HG02981 (cell line): ENCODE results near the gene TSEN15.
"Not testable (repeated sequence)": the region's sequence is repeated elsewhere in the genome, so short reads cannot be mapped to it uniquely, and the experiment has no call there.

Experiments
- ATAC-seq: cut with Tn5 transposase; IDR thresholded peaks from one replicate; pipeline ENCODE4 v1.9.1; 2021; ENCODE audit warnings: mild to moderate bottlenecking, moderate library complexity; ENCODE audit not compliant: unreplicated experiment

The TSEN15 gene

DNA sequence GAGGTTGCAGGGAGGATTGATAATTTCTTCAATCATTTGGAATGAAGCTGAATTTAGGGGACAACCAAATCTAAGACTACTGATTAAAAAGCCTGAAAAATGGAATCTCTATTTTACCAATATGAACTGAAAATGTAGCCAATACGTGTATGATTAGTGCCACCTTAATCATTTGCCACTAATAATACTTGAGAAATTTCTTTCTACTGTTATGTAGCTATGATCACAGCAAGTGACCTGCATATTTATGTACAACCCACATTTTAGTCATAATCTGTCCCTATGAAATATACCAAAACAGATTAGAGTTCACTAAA is 20.5 kb upstream of the TSEN15 start:
- no peak for ATAC-seq

DNA sequence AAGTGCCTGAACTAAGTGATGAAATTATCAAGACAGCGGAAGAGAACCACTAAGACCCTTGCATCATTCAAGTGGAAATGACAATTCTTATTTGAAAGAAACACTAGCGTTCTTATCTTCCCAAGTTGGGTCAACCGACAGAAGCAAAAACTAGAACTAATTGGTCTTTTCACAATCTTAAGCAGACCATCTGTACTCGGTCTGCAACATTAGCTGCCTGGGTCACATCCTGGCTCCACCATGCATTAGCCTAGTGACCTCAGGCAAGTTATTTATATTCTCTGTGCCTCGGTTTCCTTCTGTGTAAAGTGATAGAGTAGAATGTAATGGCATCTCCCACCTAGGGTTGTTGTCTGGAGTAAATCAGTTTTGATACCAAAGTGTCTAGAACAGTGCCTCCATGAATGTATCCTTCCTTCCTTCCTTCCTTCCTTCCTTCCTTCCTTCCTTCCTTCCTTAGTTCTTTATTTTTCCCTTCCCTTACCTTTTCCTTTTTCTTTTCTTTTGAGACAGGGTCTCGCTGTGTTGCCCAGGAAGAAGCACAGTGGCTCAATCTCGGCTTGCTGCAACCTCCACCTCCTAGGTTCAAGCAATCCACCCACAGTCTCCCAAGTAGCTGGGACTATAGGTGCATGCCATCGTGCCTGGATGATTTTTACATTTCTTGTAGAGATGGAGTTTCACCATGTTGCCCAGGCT is 20.0 kb upstream of the TSEN15 start:
- no peak for ATAC-seq

DNA sequence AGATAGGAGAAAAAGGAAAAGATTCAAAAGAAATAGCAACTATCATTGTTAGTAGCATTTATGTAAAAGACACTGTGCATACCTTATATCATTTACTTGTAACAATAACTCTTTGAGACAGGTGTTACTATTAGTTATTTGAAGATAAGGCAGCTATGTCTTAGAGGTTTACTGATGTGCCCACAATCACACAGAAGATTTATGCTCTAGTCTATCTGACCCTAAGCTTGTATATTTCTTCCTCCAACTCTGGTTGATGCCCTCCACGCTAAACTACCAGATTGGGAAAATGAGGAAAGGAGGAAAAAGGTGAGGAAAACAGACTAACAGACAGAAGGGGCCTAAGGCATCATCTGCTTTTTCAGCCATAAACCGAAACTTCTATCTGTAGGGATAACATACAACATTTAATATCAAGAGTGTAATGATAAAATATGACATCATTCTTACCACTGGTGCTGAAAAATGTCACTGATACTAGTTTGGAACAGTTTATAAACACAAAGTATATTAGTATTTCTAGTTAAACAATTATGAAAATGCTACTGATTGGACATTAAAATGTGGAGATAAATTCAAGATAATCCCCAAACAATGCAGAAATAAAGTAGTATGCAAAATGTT is 19.1 kb upstream of the TSEN15 start:
- no peak for ATAC-seq

DNA sequence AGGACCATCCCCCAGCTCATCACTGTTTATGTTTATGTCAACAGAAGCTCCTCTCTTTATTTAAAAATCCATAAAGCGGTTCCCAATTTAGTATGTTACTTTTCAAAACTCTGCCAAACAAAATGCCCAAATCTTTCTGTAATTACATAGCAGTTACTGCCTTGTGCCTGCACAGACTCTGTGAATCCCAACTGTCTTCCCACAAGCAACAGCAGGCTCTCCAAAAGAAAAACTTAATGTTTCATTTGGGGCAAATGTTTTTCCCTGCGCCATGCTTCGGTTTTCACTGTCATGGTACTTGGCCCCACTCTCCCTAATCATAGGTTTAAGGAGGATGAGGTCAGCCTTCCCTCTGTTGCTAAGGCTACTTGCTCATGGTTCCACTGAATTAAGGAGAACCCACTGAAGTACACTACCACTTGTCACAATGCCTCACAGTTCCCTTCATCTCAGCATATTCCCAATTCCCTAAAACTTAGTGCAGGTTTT is 18.6 kb upstream of the TSEN15 start:
- ATAC-seq: no peak

DNA sequence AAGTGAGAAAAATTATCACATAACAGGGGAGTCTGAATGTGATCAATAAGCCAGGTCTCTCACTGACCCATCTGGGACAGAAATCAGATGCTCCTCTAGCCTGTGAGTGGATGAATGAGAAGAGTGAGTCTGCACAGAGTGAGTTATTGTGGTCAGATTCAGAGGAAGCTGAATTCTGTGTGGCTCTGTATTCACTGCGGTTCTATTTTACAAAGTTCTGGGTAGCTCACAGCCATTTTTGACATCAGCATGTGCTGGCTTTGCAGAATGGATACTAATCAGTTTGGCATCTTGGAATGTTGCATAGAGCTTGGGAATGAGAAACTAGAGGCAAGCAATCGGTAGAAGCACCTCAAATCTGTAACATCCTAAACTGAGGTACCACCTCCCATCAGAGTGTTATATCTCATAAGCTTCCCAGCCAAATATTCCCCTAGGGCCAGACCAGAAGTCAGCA is 17.8 kb upstream of the TSEN15 start:
- ATAC-seq: no peak

DNA sequence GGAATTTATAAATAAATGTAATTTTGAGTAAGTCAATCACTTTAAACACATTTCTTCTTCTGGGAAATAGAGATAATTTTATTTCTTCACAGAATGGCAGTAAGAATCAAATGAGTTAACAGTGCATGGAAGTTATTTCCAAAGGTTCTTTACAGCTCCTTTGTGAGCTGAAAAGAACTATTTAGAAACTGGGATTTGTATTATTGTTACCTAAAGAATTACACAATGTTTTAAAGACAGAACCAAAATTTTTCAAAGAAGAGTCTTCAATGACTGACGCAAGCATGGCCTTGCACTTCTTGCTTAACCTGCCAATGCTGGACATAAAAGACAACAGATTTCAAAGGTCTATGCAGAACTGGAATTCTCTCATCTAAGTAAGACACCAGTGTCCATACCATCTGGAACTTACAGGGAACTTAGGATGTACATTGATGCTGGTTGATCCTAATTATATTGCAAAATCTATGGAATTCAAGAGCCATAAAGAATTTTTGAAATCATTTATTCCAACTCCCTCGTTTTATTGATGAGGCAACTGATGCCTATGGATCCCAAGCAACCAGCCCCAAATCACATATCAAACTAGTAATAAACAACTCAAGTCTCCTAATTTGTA is 16.7 kb upstream of the TSEN15 start:
- no peak for ATAC-seq

DNA sequence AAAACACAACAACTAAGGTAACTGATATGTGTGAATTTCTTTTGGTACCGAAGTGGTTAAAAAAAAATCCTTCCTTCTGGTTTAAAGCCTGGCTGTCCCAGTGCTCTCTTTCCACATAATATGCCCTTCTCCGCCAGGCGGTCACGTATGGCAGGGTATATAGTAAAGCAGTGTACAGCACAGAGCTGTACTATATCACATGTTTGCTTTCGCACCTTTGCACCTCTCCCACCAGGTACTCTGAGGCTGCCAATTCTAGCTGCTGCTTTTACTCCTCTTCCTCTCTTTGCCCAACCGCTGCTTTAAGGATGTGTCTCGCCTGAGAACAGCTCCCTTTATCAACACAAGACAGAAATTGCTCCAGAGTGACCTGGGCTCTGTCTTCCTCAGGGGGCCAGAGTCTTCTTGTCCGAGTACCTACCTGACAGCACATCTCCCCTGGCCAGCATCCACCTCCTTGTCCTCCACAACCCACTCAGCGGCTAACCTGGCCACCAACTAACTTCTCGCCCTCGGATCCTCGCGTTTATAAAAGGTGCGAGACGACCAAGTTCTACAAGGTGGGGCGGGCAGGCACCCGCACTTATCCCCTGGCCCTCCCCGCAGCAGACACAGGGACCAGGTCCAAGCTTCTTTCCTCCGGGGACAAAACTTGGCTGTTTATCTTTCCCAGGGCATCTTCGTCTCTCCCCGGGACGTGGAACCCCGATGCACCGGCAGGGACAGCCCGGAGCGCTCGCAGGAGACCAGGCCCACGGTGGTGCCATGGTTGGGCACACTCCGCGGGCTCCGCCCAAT is 15.6 kb upstream of the TSEN15 start:
- no peak for ATAC-seq

DNA sequence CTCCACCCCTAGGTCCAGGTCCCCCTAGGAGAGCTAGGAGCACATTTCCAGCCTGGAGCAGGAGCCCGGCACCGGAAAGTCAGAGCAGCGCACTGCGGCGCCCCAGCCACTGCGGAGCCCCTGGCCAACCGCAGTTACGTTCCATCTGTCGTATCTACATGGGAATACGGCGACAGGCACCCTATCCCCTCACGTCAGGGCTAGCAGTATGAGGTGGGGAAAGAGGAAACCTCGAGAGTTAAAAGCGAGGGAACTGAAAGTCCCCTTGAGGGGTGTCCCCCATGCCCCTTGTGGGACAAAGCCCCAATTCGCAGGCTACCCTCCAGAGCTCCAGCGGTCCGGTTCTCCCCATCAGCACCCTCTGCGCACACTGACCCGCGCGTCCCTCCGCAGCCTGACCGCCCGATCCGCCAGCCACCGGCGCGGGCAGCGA is 15.0 kb upstream of the TSEN15 start:
- ATAC-seq: peak; percentile 23

DNA sequence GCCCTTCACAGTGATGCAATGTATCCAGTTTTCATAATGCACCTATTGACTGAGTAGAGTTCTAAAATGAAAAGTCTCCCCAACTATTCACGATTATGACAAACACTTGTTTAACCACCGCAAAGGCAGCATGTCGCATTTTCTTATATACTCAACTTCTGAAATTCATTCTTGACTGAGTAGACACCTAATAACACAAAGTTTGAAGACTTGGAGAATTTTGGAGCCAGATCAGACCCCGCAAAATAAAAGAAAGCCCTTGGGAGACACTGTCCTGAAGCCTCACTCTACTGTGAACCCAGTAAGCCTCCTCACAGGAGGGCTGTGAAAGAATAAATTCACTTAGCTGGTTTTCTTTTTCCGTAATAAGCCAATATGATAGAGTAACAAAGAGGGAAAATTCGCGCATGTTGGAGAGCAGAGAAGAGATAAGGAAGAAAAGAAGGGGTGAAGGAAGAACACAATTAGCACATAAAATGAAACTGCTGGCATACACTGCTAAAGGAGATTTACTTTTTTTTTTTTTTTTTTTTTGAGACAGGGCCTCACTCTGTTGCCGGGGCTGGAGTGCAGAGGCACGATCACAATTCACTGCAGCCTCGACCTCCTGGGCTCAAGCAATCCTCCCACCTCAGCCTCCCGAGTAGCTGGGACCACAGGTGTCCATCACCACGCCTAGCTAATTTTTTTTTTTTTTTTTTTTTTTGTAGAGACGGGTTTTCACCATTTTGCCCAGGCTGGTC is 13.5 kb upstream of the TSEN15 start:
- ATAC-seq: no peak

DNA sequence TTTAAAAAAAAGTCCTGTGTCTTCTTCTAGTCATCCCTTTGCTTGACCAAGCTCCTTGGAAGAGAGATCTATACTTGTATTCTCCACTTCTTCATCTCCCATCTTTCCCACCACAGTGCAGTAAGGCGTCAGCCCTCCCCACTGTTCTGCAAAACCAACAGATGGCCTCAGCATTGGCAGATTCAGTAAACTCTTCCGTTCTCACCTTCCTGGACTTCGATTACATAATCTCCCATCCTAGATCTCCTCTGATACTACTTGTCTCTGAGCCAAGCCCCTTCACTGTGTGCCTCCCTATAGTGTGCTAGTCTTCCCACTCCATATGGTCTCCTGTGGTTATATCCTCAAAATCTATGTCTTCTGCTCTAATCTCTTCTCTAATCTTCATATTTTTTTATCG is 12.4 kb upstream of the TSEN15 start:
- no peak for ATAC-seq

DNA sequence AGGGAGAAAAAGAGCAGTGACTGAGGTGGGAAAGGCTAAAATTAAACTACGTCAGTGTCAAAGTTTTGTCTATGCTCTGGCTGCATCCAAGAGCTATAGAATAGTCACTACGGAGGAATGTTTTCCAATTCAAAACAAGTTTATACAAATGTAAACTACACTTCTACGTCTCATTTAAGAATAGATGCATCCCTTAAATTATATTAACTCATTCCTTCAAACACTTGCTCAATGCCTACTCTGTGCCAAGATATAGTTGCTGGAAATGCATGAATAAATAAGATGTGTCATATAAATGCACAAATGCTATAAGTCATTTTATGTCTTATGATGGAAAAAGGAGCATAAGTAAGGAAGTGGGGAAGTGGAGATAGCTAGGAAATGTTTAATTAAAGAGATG is 9.8 kb upstream of the TSEN15 start:
- ATAC-seq: no peak

DNA sequence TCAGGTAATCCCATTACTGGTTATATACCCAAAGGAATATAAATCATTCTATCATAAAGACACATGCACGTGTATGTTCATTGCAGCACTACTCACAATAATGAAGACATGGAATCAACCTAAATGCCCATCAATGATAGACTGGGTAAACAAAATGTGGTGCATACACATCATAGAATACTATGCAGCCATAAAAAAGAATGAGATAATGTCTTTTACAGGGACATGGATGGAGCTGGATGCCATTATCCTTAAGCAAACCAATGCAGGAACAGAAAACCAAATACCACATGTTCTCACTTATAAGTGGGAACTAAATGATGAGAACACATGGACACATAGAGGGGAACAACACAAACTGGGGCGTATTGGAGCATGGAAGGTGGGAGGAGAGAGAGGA is 8.2 kb upstream of the TSEN15 start:
- not testable (repeated sequence) for ATAC-seq

DNA sequence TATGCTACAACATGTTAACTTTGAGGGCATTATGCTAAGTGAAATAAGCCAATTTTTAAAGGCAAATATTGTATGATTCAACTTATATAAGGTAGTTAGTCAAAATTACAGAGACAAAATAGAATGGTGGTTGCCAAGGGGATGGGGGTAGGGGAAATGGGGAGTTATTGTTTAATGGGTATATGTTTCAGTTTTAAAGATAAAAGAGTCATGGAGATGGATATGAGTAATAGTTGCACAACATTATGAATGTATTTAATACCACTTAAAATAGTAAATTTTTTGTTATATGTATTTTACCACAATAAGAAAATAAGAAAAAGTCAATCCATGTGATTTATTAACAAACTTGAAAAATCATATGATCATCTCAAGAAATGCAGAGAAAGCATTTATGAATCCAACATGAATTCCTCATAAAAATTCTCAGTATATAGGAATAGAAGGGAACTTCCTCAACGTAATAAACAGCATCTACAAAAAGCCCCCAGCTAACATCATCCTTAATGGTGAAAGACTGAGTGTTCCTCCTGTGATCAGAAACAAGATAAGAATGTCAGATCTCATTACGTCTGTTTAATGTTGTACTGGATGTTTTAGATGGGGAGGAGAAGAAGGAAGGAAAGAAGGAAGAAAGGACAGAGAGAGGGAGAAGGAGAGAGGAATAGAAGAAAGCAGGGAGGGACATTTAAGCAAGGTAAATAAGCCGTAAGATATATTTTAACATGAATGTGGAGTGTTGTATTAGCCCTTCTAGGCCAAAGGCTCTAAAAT is 6.7 kb upstream of the TSEN15 start:
- ATAC-seq: no peak

DNA sequence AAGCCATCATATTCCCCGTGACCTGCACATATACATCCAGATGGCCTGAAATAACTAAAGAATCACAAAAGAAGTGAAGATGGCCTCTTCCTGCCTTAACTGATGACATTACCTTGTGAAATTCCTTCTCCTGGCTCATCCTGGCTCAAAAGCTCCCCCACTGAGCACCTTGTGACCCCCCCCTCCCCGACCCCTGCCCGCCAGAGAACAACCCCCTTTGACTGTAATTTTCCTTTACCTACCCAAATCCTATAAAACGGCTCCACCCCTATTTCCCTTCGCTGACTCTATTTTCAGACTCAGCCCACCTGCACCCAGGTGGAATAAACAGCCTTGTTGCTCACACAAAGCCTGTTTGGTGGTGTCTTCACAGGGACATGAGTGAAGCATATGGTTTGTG is 4.0 kb upstream of the TSEN15 start:
- not testable (repeated sequence) for ATAC-seq

DNA sequence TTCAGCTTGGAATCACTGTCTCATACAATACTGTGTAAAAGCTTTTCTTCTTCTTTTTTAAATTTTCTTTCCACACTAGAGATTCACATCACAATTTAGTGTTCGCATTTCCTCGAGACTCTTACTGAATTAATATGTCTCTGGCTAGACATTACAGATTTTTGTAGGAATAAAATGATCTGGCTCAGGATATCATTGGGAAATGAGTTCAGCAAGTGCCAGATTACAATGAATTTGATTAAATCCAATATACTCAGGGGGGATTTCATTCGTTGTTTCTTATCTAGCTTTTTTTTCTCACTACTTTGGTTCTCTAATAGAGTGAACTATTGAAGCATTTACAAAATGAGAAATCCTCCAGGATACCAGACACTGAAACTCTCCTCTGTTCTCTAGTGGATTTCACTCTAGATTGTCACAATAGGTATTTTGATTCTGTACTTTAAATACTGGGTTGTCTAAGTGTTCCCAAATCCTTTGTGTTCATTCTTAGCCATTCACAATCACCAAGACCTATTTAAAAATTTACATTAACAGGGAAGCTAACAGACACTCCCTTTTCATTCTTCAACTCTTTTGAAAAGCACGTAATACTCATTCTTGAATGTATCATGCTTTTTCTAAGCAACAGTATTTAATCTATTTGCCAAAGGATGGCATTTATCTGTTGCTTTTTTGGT is 2.8 kb upstream of the TSEN15 start:
- ATAC-seq: no peak

DNA sequence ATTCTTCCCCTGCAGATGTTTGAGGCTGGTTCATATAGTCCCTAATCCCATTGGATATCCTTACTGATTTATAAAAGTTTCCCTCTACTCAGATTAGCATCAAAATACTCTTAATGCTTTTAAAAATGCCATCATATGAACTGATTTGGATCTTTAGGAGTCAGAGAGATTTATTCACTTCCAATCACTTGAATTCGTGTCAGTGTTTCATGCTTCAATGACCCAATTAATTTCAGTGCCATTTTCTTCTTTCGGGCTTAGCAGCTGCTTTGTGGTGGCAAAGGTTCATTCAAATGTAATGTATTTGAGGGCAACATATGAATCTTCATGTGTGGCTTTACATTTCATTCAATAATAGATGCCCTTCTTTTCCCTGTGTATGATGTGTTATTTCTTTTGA is 2.2 kb upstream of the TSEN15 start:
- ATAC-seq: no peak

DNA sequence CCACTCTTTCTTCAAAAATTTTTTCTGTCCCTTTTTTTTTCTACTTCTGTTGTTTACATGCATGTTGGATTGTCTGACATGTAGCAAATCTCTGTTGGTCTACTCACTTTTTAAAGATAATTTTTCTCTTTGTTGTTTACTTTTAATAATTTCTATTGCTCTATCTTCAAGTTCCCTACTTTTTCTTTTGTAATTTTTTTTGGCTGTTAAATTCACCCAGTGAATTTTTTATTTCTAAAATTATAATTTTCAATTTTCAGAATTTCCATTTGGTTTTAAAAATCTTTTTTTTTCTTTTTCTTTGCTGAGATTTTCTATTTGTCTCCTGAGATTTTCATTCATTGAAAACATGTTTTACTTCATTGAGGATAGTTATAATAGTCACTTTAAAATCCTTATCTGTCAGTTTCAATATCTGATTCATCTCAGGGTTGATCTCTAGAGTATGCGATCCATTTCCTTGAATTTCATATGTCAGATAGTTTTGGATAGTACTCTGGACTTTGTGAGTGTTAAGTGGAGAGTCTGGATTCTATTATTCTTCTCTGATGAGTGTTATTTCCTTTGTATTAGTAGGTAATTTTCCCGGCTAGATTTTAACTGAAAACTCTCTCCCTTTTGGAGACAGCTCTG is 1.6 kb upstream of the TSEN15 start:
- no peak for ATAC-seq

DNA sequence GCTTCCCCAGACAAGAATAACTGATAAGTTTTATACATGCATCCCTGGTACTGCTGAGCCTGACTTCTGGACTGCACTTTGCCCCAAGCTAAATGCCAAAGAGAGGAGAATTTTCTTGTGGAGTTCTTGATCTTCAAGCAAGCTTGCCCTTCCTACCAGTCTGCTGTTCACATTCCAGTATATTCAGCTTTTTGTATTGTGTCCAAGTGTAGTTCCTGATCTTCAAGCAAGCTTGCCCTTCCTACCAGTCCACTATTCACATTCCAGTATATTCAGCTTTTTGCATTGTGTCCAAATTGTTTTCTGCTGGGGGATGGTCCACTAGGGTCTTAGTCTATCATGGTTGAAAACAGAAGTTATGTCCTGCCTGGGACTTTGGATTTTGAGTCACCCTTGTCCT is 894 bp upstream of the TSEN15 start:
- ATAC-seq: no peak

DNA sequence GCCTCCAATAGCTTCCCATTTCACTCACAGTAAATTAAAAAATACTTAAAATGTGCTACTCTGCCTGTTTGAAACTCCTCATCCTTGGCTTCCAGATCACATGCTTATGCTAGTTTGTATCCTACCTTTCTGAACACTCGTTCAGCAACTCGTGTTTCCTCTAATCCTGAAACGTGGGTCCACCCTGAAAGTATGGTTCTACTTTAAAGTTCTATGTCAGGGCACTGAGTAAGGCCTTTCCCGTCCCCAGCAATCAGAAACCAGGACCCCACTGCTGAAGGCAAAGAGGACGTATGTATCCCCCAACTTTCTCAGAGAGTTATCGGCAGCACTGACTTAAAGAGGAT is 419 bp upstream of the TSEN15 start:
- no peak for ATAC-seq
